HEK293 (cell line): ENCODE measurements around the gene PKMYT1.

Experiments
- CTCF ChIA-PET: fragments of 350-600 bp; formaldehyde crosslinking; extraction: SDS; loops from one replicate; lab custom pipeline; 2021; ENCODE audit warnings: antibody characterized with exemption; lab: Yijun Ruan, JAX
- POLR2A ChIA-PET: fragments of 300-600 bp; formaldehyde crosslinking; extraction: SDS; loops from one replicate; lab custom pipeline; 2020; ENCODE audit warnings: antibody characterized with exemption, inconsistent platforms; lab: Yijun Ruan, JAX
- H3K27ac ChIP-seq: fragments of 200-500 bp; sonication (Bioruptor generic); 2 replicates; pipeline ENCODE4 v1.5.1; 2014; ENCODE audit warnings: low read depth, low read length, control low read depth, inconsistent platforms; ENCODE audit errors: extremely low read depth
- H3K36me3 ChIP-seq, 2 experiments: fragments of 200-500 bp in 1 of 2; sonication (Bioruptor generic) in 1 of 2; 1 replicate in 1 of 2; 2 replicates in 1 of 2; pipeline ENCODE4 v1.5.1; 2014 to 2017; ENCODE audit warnings: inconsistent platforms in 2 of 2, low read length in 2 of 2; ENCODE audit not compliant: control insufficient read depth in 2 of 2, insufficient read depth in 1 of 2
- H3K4me1 ChIP-seq: fragments of 200-500 bp; sonication (Bioruptor generic); 2 replicates; pipeline ENCODE4 v1.5.1; 2014; ENCODE audit warnings: mild to moderate bottlenecking, low read length, inconsistent platforms; ENCODE audit not compliant: control insufficient read depth, insufficient read depth
- H3K4me3 ChIP-seq: 2 replicates; pipeline ENCODE4 v1.5.1; 2011; ENCODE audit warnings: low read depth, mild to moderate bottlenecking, control low read depth, low read length, moderate library complexity
- H3K9me3 ChIP-seq: fragments of 200-500 bp; sonication (Bioruptor generic); 2 replicates; pipeline ENCODE4 v1.5.1; 2014; ENCODE audit warnings: low read depth, low read length, inconsistent platforms; ENCODE audit not compliant: control insufficient read depth, insufficient read depth
- EGR2 ChIP-seq: fragments of 450-650 bp; formaldehyde crosslinking; IDR thresholded peaks from 2 replicates; pipeline ENCODE4 v1.5.1; 2016; ENCODE audit warnings: low read depth, missing biosample characterization, missing genetic modification characterization
- HIC1 ChIP-seq: fragments of 450-650 bp; formaldehyde crosslinking; IDR thresholded peaks from 2 replicates; pipeline ENCODE4 v1.5.1; 2016; ENCODE audit warnings: missing biosample characterization, missing genetic modification characterization
- KLF10 ChIP-seq: fragments of 450-650 bp; IDR thresholded peaks from 2 replicates; pipeline ENCODE4 v1.5.1; 2018; ENCODE audit warnings: missing biosample characterization, mild to moderate bottlenecking, missing genetic modification characterization
- OSR2 ChIP-seq: fragments of 450-650 bp; formaldehyde crosslinking; IDR thresholded peaks from 2 replicates; pipeline ENCODE4 v1.5.1; 2016; ENCODE audit warnings: missing biosample characterization, missing genetic modification characterization
- PRDM10 ChIP-seq: fragments of 450-650 bp; formaldehyde crosslinking; IDR thresholded peaks from 2 replicates; pipeline ENCODE4 v1.5.1; 2016; ENCODE audit warnings: missing biosample characterization, missing genetic modification characterization
- ZBTB20 ChIP-seq: fragments of 450-650 bp; formaldehyde crosslinking; IDR thresholded peaks from 2 replicates; pipeline ENCODE4 v1.5.1; 2016; ENCODE audit warnings: missing biosample characterization, missing genetic modification characterization
- ZFHX2 ChIP-seq: fragments of 450-650 bp; formaldehyde crosslinking; conservative IDR thresholded peaks from 2 replicates; pipeline ENCODE4 v1.5.1; 2016; ENCODE audit warnings: missing biosample characterization, missing genetic modification characterization
- ZIC2 ChIP-seq: fragments of 450-650 bp; formaldehyde crosslinking; IDR thresholded peaks from 2 replicates; pipeline ENCODE4 v1.5.1; 2016; ENCODE audit warnings: missing biosample characterization, missing genetic modification characterization
- ZNF112 ChIP-seq: fragments of 450-650 bp; formaldehyde crosslinking; IDR thresholded peaks from 2 replicates; pipeline ENCODE4 v1.5.0; 2017; ENCODE audit warnings: missing biosample characterization, missing genetic modification characterization
- ZNF169 ChIP-seq: fragments of 450-650 bp; formaldehyde crosslinking; IDR thresholded peaks from 2 replicates; pipeline ENCODE4 v1.5.1; 2016; ENCODE audit warnings: missing biosample characterization, missing genetic modification characterization
- ZNF184 ChIP-seq: fragments of 450-650 bp; IDR thresholded peaks from 2 replicates; pipeline ENCODE4 v1.5.1; 2018; ENCODE audit warnings: missing biosample characterization, mild to moderate bottlenecking, missing genetic modification characterization
- ZNF302 ChIP-seq: fragments of 450-650 bp; formaldehyde crosslinking; IDR thresholded peaks from 2 replicates; pipeline ENCODE4 v1.5.1; 2016; ENCODE audit warnings: missing biosample characterization, missing genetic modification characterization, low read depth
- ZNF341 ChIP-seq: fragments of 450-650 bp; formaldehyde crosslinking; IDR thresholded peaks from 2 replicates; pipeline ENCODE4; 2016; ENCODE audit warnings: low read depth, missing biosample characterization, missing genetic modification characterization
- ZNF404 ChIP-seq: fragments of 450-650 bp; formaldehyde crosslinking; IDR thresholded peaks from 2 replicates; pipeline ENCODE4 v1.5.1; 2017; ENCODE audit warnings: missing biosample characterization, missing genetic modification characterization
- ZNF600 ChIP-seq: fragments of 450-650 bp; formaldehyde crosslinking; IDR thresholded peaks from 2 replicates; pipeline ENCODE4 v1.5.1; 2016; ENCODE audit warnings: missing biosample characterization, missing genetic modification characterization
- ZNF610 ChIP-seq: fragments of 450-650 bp; formaldehyde crosslinking; IDR thresholded peaks from 2 replicates; pipeline ENCODE4 v1.5.1; 2016; ENCODE audit warnings: missing biosample characterization, missing genetic modification characterization, borderline replicate concordance
- ZNF777 ChIP-seq: fragments of 450-650 bp; formaldehyde crosslinking; IDR thresholded peaks from 2 replicates; pipeline ENCODE4 v1.5.1; 2017; ENCODE audit warnings: missing biosample characterization, missing genetic modification characterization, borderline replicate concordance
- ZNF792 ChIP-seq: fragments of 450-650 bp; formaldehyde crosslinking; IDR thresholded peaks from 2 replicates; pipeline ENCODE4 v1.5.1; 2016; ENCODE audit warnings: missing biosample characterization, missing genetic modification characterization
- ZNF837 ChIP-seq: fragments of 450-650 bp; formaldehyde crosslinking; IDR thresholded peaks from 2 replicates; pipeline ENCODE4 v1.5.1; 2016; ENCODE audit warnings: missing biosample characterization, missing genetic modification characterization

The PKMYT1 gene

GRCh38 chr16:2987833-2988232 is 7.6 kb upstream of the PKMYT1 start (continued):
- peak; percentile 70; the same call in 1 of the 2 replicates for TF ChIP-seq KLF10 (tag by site-specific recombination)
- TF ChIP-seq ZNF341 = no peak

GRCh38 chr16:2987286-2987685 is 7.0 kb upstream of the PKMYT1 start:
- Histone ChIP-seq H3K27ac (no peak overlapping the region), H3K4me1 (no peaks in the 10 kb centered on the region; the same call in 1 of the 2 replicates), H3K36me3 (no peaks in the 10 kb centered on the region), H3K9me3 (no peaks in the 10 kb centered on the region), H3K4me3 (no peak overlapping the region)
- ChIA-PET POLR2A (interaction anchor here (1.1 kb wide), 1 partner anchor 42 kb away, joined by 9 read pairs; no protein-coding TSS in a partner anchor), CTCF (interaction anchor here (0.8 to 1.0 kb wide), 3 partner anchors 25 to 60 kb away, joined by 3 to 7 read pairs (median 3); no protein-coding TSS in a partner anchor)
- no peak for TF ChIP-seq ZNF169 (tag by site-specific recombination)
- no peak for TF ChIP-seq ZNF837 (tag by site-specific recombination)
- TF ChIP-seq ZNF600 = no peak
- no peak for TF ChIP-seq ZNF112 (tag by site-specific recombination)
- no peak for TF ChIP-seq ZNF404 (tag by site-specific recombination)
- TF ChIP-seq ZBTB20 (tag by site-specific recombination) = no peak
- no peak for TF ChIP-seq ZNF610 (tag by site-specific recombination)
- TF ChIP-seq ZNF302 (tag by site-specific recombination) = no peak
- no peak for TF ChIP-seq OSR2
- TF ChIP-seq ZNF792 (tag by site-specific recombination) = no peak

GRCh38 chr16:2986623-2987188 is 6.5 kb upstream of the PKMYT1 start:
- no peak overlapping the region for H3K27ac ChIP-seq
- no peaks in the 10 kb centered on the region for H3K9me3 ChIP-seq
- H3K36me3 ChIP-seq = no peaks in the 10 kb centered on the region
- H3K4me3 ChIP-seq = no peak overlapping the region
- POLR2A ChIA-PET = interaction anchor here (1.1 kb wide), 1 partner anchor 42 kb away, joined by 9 read pairs; no protein-coding TSS in a partner anchor
- H3K4me1 ChIP-seq = no peaks in the 10 kb centered on the region; the same call in 1 of the 2 replicates
- peak; percentile 83 for TF ChIP-seq ZIC2 (tag by site-specific recombination)
- no peak for TF ChIP-seq ZNF777
- peak; percentile 53; the same call in 1 of the 2 replicates for TF ChIP-seq HIC1
- peak; percentile 90 for TF ChIP-seq ZFHX2
- TF ChIP-seq ZNF184 (tag by site-specific recombination) = no peak
- peak; percentile 39; the same call in 1 of the 2 replicates for TF ChIP-seq PRDM10
- peak; percentile 87 for TF ChIP-seq EGR2 (tag by site-specific recombination)
- CTCF ChIA-PET = interaction anchor here (1.0 to 1.9 kb wide), 2 partner anchors 60 kb away, joined by 4 to 7 read pairs; no protein-coding TSS in a partner anchor
